AG04449 (cell line): ENCODE data around the gene GTF3C1.

Source experiments
- CTCF ChIA-PET: fragments of 350-600 bp; formaldehyde crosslinking; extraction: SDS; loops from one replicate; lab custom pipeline; 2021; ENCODE audit warnings: antibody characterized with exemption; lab: Yijun Ruan, JAX
- POLR2A ChIA-PET: fragments of 400-600, 350-600 bp; formaldehyde crosslinking; extraction: SDS; loops from one replicate; lab custom pipeline; 2020; ENCODE audit warnings: antibody characterized with exemption, inconsistent platforms; lab: Yijun Ruan, JAX
- DNase-seq: peaks from one replicate; pipeline ENCODE4 v3.0.0-alpha.2; 2010; ENCODE audit warnings: low read depth, low spot score
- H3K4me3 ChIP-seq: 2 replicates; pipeline ENCODE4 v1.5.1; 2011; ENCODE audit warnings: low read depth, mild to moderate bottlenecking, control low read depth, low read length
- TF ChIP-seq, protein P1 (sequence below): IDR thresholded peaks from one replicate; pipeline ENCODE4 v1.5.1; 2011; ENCODE audit warnings: mild to moderate bottlenecking, moderate library complexity, low read length, control low read depth, inconsistent platforms; ENCODE audit not compliant: insufficient read depth; ENCODE audit errors: missing control alignments

The GTF3C1 gene

DNA sequence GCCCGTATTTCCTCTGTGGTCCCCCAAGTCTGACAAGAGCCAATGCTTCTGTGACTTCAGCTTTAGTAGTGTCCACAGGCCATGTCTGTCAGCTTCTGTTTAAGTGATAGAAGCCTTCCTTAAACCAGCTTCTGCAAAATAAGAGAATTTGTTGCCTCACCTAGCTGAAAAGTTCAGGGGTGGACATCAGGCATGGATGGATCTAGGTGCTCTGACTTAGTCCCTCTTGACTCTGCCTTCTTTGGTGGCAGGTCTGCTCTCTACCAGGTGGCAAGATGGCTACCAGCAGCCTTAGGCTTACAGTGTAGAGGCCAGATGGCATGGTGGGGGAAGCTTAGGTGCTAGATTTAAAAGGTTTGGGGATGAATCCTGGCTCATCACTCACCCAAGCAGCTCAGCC, 33.9 kb upstream of the GTF3C1 start:
- ChIA-PET CTCF (interaction anchor here (0.9 kb wide), 1 partner anchor 56 kb away, joined by 3 read pairs; no protein-coding TSS in a partner anchor), POLR2A (no interaction called here)

DNA sequence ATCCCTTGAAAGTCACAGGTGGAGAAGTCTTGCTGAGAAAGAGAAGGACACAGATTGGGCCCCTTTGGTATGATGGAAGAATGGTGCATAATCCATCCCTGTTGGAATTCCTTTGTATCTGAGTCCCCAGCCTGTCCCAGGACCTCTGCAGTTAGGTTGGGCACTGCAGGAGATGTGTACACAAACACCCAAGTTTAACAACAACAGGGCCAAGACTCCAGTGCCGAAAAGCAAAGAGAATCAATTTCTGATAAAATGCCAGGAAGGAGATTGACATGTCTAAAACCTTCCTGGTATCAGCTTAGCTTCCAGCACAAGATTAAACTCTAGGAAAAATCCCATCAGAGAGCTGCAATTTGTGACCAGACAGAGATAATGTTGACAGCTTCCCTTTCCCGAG, 33.2 kb upstream of the GTF3C1 start:
- CTCF ChIA-PET, result interaction anchor here (0.9 kb wide), 1 partner anchor 57 kb away, joined by 3 read pairs; no protein-coding TSS in a partner anchor
- DNase-seq, result no peak
- TF ChIP-seq, protein P1, sequence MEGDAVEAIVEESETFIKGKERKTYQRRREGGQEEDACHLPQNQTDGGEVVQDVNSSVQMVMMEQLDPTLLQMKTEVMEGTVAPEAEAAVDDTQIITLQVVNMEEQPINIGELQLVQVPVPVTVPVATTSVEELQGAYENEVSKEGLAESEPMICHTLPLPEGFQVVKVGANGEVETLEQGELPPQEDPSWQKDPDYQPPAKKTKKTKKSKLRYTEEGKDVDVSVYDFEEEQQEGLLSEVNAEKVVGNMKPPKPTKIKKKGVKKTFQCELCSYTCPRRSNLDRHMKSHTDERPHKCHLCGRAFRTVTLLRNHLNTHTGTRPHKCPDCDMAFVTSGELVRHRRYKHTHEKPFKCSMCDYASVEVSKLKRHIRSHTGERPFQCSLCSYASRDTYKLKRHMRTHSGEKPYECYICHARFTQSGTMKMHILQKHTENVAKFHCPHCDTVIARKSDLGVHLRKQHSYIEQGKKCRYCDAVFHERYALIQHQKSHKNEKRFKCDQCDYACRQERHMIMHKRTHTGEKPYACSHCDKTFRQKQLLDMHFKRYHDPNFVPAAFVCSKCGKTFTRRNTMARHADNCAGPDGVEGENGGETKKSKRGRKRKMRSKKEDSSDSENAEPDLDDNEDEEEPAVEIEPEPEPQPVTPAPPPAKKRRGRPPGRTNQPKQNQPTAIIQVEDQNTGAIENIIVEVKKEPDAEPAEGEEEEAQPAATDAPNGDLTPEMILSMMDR, result no peak
- H3K4me3 ChIP-seq, result no peak overlapping the region
- POLR2A ChIA-PET, result no interaction called here

More for the DNA sequence above, 33.9 kb upstream of the GTF3C1 start:
- no peak overlapping the region for H3K4me3 ChIP-seq
- DNase-seq, result no peak
- TF ChIP-seq, protein P1, result no peak

DNA sequence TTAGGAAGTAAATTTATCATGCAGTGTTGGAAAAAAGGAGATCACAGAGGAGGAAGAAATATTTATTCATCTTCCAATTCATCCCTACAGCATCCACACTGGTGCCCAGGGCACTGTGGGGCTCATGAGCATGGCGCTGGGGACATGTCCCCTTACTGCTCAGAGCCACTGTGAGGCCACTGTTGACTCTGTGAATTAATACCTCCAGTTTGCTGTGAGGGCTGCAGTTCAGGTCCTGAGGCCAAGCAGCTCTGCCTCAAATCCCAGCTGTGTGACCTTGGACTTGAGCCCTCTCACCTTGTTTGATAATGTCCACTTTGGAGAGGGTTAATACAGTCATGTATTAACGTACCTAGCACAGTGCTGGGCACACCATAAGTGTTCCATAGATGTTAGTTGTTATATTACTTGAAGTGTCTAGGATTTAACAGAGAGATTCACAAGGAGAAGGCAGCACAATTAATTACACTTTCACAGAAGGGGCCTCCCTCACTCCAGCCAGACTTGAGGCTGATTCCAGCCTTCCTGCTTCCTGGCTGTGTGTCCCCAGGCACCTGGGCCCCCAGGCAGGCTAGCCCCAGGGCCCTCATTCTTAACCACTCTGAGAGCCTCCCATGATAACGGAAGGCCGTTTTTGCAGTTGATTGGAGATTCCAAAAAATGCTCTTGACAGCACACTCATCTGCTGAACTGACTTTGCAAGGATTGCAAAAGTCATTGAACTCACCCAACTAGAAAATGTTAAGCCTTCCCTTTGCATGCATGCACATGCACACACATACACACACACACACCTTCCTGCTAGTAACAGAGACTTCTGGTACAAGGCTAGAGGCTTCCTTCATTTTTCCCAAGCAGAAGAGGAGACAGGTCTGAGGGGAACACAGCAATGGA, 29.6 kb upstream of the GTF3C1 start:
- TF ChIP-seq, protein P1, result no peak
- POLR2A ChIA-PET, result interaction anchor here (1.4 kb wide), 1 partner anchor 29 kb away, joined by 6 read pairs; the partner anchor contains the start of genes GTF3C1 and KATNIP
- DNase-seq, result no peak
- CTCF ChIA-PET, result no interaction called here
- no peak overlapping the region for H3K4me3 ChIP-seq

DNA sequence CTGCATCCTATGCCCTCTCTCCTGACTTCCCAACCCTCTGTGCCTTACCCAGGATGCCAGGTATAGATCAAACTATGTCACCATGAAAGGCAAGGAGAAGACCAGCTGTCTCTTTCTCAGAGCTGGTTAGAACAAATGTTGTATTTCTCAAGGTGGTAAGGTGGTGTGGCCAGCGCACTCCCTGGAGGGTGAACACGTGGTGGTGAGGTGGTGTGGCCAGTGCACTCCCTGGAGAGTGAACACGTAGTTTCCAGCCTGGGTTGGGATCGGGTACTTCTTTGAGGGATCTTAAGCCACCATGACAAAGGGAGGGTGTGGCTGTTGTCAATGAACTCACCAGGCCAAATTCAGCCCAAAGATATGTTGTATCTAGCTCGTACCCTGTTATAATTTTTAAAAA, 27.0 kb upstream of the GTF3C1 start:
- ChIA-PET CTCF (interaction anchor here (1.0 kb wide), 1 partner anchor 9 kb away, joined by 3 read pairs; no protein-coding TSS in a partner anchor), POLR2A (no interaction called here)
- no peak for DNase-seq

DNA sequence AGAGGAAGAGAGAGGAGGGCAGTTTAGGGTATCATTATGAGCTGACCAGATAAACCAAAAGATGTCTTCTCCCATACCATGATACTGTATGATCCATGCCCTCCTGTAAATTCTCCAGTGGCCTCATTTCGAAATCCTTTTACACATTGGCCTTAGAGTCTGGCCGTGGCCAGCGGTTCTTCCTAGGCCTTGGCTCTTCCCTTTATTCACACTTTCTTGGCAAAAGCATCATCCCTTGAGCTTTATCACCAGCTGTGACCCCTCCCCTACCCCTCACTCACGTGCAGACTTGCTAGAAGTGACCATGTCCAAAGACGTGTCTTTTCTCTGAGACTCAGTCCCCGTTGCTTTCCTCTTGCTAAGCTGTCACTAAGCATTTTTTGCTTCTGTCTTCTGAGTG, 23.0 kb upstream of the GTF3C1 start:
- TF ChIP-seq, protein P1, result no peak
- no peak overlapping the region for H3K4me3 ChIP-seq
- ChIA-PET POLR2A (interaction anchor here (1.1 kb wide), 1 partner anchor 23 kb away, joined by 3 read pairs; the partner anchor contains the start of genes GTF3C1 and KATNIP), CTCF (no interaction called here)
- DNase-seq, result no peak

More for the DNA sequence above, 27.0 kb upstream of the GTF3C1 start:
- H3K4me3 ChIP-seq, result no peak overlapping the region
- TF ChIP-seq, protein P1, result no peak
